AG10803 (cell line): Measurements from ENCODE around the gene FBXO2.
"Not testable (repeated sequence)": the region's sequence is repeated elsewhere in the genome, so short reads cannot be mapped to it uniquely, and the experiment has no call there.

ENCODE experiments used
- DNase-seq: peaks from one replicate; pipeline ENCODE4 v3.0.0; 2010; ENCODE audit warnings: low read depth
- H3K4me3 ChIP-seq: 2 replicates; pipeline ENCODE4 v1.5.1; 2011; ENCODE audit warnings: mild to moderate bottlenecking, low read length, control low read depth
- TF ChIP-seq, protein P1 (sequence below): conservative IDR thresholded peaks from 2 replicates; pipeline ENCODE4 v1.5.1; 2011; ENCODE audit warnings: mild to moderate bottlenecking, low read length, control low read depth, inconsistent platforms

FBXO2 gene

DNA sequence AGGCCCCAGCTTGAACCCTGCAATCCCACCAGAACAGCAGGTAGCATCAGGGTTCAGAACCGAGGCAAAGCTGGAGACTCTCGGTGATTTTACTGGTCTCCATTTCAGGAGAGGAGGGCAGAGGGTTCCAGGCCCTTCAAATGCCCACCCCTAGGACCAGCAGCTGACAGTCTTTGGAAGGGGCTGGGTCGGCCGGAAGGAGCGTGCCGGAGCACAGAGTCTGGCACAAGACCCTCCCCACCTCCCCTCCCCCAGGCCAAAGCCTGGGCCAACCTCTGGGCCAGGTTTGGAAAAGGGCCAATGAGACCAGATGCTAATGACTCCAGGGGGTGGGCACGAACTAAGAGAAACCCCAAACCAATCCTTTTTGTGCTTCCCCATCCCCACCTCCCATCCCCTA is 6.9 kb downstream of the FBXO2 start:
- TF ChIP-seq, protein P1, sequence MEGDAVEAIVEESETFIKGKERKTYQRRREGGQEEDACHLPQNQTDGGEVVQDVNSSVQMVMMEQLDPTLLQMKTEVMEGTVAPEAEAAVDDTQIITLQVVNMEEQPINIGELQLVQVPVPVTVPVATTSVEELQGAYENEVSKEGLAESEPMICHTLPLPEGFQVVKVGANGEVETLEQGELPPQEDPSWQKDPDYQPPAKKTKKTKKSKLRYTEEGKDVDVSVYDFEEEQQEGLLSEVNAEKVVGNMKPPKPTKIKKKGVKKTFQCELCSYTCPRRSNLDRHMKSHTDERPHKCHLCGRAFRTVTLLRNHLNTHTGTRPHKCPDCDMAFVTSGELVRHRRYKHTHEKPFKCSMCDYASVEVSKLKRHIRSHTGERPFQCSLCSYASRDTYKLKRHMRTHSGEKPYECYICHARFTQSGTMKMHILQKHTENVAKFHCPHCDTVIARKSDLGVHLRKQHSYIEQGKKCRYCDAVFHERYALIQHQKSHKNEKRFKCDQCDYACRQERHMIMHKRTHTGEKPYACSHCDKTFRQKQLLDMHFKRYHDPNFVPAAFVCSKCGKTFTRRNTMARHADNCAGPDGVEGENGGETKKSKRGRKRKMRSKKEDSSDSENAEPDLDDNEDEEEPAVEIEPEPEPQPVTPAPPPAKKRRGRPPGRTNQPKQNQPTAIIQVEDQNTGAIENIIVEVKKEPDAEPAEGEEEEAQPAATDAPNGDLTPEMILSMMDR: no peak
- H3K4me3 ChIP-seq: no peak overlapping the region
- no peak for DNase-seq

DNA sequence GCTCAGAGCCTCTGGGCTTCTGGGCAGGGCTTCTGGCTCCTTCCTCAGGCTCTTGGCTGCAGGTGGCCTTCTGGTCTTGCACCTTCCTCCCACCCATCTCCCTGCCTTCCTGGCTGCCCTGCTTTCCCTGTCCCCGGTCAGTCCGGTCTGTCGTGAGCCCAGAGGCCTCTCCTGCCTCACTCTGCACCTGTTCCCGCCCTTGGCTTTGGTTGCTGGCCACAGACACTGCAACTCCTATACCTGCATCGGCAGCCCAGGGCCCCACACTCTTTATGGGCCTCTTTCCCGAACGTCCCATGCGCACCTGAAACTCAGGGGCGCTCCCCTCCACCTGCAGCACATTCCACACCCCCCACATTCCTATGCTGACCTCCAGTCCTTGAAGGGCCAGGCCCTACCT is 7.9 kb downstream of the FBXO2 start:
- no peak overlapping the region for H3K4me3 ChIP-seq
- DNase-seq: no peak
- TF ChIP-seq, protein P1: no peak

DNA sequence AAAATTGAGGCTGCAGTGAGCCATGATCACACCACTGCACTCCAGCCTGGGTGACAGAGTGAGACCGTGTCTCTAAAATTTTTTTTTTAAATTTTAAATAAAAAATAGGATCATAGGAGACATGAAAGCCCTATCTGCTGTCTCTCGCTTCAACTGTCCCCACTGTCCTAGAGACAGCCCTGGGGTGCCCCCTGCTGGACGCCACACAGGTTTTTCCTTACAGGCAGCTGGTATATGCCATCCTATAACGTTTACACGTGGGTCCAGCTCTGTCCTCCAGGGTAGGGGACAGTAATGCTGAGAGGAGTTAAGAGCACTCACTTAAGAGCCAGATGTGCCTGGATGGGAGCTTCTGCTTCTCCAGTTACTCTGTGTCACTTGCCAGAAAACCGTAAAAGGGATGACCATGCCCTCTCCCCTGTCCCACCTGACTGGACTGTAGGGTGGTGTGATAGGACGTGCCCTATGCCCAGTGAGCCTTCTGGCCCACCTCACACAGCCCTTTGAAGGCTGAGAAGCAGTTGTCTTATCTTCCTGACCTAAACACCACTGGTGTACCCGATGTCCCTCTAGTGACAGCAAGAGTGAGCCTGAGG is 8.5 kb downstream of the FBXO2 start:
- DNase-seq: peak; percentile 65

GRCh38 chr1:11645270-11645669 is 9.0 kb downstream of the FBXO2 start:
- H3K4me3 ChIP-seq: no peak overlapping the region
- TF ChIP-seq, protein P1: no peak
- no peak for DNase-seq

More for the DNA sequence above, 8.5 kb downstream of the FBXO2 start:
- no peak overlapping the region for H3K4me3 ChIP-seq
- TF ChIP-seq, protein P1: peak; percentile 80

DNA sequence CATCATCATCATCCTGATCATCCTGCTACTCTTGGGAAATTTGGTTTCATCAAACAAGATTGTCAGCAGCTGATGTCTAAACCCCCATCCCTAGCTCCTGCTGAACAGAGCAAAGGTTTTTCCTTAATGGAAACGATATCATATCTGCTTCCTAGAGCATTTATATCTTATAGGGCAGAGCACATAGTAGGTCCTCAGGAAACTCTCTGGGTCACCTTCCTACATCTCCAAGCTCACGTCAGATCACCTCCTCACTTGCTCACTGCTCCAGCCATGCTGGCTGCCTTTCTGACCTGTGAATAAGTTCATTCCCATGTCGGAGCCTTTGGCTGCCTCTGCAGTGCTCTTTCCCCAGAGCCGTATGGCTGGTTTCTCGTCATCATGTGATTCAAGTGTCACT is 10.4 kb downstream of the FBXO2 start:
- TF ChIP-seq, protein P1: no peak
- DNase-seq: no peak
- H3K4me3 ChIP-seq: no peak overlapping the region

GRCh38 chr1:11642418-11643017 is 11.7 kb downstream of the FBXO2 start:
- not testable (repeated sequence) for H3K4me3 ChIP-seq
- DNase-seq: peak; percentile 57
- TF ChIP-seq, protein P1: peak; percentile 99

DNA sequence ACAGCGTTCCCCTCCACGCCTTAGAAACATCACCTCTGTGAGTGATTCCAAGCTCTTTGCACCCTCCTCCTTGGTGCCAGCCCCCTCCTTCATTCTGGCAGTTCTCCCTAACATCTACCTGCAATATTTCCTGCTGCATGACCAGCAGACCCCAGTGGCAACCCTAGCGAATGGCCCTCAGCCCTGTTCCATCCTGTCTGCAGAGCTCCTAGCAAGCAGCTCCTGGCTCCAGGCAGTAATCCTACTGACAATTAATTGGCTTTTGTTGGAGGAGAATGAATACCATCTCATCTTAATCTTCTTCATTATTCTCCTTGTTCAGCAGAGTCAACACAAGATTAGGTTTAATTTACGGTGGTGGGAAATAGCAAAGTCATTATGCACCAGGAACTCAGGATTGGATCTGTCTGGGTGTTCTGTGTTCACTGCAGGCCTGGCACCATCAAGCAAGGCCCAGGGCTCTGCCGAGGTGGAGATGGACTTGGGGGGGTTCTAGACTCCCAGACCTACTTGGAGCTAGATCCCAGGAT is 12.4 kb downstream of the FBXO2 start:
- no peak for DNase-seq
- TF ChIP-seq, protein P1: no peak
- no peak overlapping the region for H3K4me3 ChIP-seq
